ENCODE measurements around the gene PRUNE2.
"Not testable (repeated sequence)": the region's sequence is repeated elsewhere in the genome, so short reads cannot be mapped to it uniquely, and the experiment has no call there.

PRUNE2 gene

DNA sequence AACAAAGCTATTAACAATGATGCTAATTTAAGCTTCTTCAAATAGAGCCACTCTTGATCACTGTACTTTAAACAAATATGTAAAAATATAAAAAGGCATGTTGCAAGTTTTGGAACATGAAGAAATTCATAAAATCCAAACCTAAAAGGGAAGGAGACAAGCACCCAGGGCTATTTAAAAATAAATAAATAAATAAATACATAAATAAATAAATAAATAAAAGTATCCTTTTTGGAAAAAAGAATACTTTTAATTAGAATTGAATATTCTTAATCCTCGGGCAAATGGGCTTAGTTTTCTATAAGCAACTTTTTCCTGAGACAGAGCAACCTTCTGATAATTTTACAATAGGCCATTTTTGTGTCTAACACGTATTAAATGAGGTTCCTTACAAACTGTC lies 289.1 kb downstream of the PRUNE2 start:
- no peak for DNase-seq

DNA sequence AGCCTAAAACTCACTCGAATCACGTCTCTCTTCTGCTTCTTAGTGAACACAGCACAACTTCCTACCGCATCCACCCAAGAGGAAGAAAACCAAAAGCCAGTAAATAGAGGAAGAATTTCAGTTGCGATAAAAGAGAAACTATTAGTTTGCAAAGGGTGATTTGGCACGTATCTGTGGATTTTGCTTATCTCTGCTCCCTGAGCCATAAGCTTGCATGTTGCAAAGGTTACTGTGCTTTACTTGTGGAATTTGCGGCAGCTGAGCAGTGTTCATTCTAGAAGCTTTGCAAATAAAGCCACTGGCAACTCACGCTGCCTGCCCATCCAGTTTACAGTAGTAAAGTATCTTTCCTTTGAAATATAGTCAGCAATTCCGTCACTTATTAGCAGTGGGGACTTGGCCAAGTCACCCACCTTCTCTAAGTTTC lies 290.7 kb downstream of the PRUNE2 start:
- no peak for DNase-seq

DNA sequence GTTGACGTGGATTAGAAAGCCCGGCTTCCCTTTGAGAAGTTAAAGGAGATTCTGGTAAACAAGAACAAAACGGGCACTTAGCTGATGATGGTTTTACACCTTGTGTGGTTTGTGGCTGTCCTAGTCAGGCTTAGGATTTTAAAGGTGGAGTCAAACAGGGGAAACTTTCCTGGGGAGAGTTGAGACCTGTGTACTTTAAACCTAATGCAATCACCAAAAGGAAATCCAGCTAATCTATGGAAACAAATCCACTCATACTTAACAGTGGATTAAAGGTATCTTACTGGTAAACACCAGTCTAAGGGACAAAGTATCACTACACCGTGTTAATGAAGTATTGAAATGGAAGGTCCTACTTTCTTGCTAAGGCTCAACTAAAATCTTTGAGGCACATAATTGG lies 291.9 kb downstream of the PRUNE2 start:
- no peak for DNase-seq

DNA sequence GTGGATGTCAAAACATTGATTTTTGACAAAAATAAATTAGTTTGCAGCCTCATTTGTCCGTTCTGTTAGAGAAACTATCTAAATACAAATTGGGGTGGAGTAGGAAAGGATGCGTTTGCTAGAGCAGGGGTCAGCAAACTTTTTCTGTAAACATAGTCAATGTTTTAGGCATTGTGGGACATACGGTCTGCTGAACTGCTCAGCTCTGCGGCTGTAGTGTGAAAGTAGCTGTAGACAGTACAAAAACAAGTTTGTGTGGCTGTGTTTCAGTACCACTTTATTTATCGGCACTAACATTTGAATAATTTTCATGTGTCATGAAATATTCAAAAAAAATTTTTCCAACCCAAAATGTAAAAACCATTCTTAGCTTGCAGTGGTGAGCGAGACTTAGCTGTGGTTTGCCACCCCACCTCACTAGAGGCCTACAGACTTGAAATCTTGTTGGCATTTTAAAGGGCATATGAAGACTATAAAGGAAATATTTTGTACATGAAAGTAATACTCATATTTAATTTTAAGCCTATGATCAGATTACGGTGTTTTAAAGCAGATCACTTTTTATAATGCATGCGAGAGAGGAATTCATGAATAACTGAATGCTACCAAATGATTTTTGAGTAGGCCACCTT lies 292.6 kb downstream of the PRUNE2 start:
- DNase-seq = no peak

DNA sequence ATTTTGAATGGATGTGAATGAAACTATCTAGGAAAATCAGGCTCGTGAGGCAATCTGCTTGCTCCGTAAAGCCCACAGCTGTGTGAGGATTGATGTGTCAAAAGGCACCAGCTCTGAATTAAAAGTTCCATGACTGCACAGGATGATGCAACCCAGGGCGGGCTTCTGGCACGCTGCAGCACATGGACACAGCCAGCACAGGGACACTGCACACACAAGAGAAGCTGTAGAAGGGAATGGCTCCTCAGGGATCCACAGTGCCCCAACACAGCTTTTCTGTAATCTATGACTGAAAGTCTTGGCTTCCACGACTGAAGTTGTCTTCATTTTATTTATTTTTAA lies 295.9 kb downstream of the PRUNE2 start:
- DNase-seq = no peak

GRCh38 chr9:76609285-76610010 lies 296.5 kb downstream of the PRUNE2 start:
- DNase-seq = no peak

DNA sequence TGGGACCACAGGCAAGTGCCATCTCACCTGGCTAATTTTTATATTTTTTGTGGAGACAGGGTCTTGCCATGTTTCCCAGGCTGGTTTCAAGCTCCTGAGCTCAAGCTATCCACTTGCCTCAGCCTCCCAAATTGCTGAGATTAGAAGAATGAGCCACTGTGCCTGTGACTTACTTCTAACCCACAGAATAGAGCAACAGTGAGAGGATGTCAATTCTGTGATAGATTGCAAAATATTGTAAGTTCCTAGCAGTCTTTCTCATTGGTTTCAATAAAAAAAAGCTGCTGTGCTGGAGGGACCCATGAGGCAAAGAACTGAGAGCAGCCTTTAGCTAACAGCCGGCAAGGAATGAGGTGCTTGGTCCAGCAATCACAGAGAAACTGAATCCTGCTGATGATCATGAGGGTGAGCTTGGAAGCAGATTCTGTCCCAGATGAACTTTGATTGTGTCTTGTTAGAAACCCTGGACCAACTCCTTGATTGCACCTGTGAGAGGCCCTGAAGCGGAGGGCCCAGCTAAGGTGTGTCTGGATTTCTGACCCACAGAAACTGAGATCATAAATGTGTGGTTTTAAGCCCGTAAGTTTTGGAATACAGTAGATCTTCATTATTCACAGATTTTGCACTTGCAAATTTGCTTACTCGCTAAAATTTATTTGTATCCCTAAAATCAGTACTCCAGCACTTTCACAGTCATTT lies 297.2 kb downstream of the PRUNE2 start:
- no peak for DNase-seq

DNA sequence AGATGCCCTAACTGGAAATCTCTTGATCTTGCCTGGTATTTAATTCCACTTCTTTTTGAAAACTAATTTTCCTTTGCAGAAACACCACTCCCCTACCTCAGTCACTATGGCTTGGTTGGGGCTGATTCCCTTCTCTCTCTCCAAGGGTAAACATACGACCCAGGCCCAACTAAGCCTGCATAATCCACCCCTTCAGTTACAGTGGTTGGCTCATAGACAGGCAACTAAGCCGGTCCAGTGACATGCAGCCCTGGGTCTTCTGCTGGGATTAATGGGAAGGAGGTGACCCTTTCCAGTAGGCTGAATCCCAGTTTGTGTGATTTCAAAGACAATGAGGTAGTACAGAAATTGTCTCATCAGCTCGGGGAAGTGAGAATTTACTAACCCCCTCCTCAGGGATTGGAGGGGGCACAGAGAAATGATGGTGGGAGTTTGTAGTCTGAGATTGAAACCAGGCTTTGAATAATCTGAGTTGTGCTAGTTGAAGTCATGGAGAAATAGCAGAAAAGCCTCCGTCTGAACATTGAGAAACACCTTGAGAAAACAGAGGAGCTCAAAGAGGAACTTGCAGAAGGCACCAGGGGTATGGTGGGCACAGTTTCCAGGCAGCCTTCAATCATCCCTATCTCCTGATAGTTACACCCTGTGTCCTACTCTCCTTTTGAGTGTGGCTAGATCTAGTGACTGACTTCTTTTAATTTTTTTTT lies 298.0 kb downstream of the PRUNE2 start:
- DNase-seq = no peak

- no peak for DNase-seq
These were observed 300.5 kb downstream of the PRUNE2 start for GRCh38 chr9:76605321-76605900.

GRCh38 chr9:76603931-76604570 lies 301.9 kb downstream of the PRUNE2 start:
- DNase-seq = no peak

DNA sequence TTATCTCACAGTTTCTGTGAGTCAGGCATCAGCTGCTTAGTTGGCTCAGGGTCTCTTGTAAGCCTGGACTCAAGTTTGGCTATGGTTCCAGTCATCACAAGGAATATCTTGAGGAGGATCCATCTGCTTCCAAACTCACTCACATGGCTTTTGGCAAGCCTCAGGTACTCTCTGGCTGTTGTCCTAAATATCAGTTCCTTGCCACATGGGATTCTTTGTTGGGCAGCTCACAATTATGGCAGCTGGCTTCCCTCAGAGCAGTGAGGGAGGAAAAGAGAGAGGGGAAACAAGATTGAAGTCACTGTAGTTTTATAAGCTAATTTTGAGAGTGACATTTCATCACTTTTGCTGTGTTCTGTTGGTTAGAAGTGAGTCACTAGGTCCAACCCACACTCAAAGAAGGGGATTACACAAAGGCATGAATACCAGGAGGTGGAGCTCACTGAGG lies 302.4 kb downstream of the PRUNE2 start:
- no peak for DNase-seq

DNA sequence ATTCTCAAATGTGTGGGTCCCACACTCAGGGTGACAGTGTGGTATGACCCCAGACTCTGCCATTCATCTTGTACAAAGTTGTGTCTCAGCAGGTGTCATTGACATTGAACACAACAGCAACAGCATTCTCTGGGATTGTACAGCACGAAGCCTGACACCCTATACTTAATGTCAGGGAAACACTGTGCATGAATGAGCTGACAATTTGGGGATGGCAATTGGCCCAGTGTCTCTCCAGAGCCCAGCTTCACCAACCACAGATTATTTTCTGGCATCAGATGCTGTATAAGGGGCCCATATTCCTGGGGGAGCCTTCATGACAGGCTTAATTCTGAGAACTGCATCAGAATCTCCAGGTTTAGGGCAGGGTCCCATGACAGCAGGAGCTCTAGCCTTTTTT lies 303.7 kb downstream of the PRUNE2 start:
- DNase-seq = no peak

DNA sequence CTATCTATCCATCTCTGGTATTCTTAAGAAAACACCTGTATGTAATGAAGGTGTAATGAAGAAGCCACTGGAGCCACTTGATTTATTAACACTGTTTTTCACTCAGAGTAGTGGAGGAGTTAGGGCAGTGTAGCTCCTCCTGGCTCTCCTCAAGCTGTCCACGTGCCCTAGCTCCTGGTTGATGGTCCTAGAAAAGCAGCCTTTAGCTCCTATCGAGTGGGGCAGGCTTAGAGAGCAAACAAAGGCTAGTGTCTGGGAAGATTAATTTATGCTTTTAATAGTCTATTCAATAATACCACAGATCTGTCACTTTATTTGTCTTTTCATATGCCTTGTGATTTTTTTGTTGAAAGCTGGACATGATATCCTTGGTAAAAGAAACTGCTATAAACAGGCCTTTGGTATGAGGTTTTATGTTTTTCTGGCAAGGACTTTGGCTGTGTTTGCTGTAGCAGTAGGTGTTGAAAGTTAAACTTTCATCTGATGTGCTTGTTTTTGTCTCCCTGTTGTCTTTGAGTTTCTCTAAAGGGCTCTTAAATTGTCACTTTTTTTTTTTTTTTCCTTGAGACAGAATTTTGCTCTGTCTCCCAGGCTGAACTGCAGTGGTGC lies 305.8 kb downstream of the PRUNE2 start:
- DNase-seq = no peak

- no peak for DNase-seq
These were observed 306.9 kb downstream of the PRUNE2 start for GRCh38 chr9:76598981-76599380.

DNA sequence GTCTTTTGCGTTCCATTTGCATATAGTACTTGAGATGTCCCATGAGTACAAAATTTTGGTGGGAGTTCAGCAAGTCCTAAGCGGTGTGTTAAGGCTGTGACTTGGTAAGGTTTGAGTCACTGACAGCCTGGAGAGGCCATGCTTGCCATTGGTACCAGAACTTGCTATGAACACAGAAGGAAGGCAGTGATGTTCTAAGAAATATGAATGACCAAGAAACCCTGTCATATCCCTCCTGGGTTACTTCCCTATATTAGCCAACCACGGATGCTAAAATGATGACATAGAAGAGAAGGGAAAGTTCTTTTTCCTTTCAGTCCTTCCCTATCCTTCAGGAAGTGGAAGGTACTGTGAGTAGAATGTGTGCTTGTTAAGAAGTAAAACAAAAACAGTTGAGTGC lies 310.3 kb downstream of the PRUNE2 start:
- DNase-seq = no peak

DNA sequence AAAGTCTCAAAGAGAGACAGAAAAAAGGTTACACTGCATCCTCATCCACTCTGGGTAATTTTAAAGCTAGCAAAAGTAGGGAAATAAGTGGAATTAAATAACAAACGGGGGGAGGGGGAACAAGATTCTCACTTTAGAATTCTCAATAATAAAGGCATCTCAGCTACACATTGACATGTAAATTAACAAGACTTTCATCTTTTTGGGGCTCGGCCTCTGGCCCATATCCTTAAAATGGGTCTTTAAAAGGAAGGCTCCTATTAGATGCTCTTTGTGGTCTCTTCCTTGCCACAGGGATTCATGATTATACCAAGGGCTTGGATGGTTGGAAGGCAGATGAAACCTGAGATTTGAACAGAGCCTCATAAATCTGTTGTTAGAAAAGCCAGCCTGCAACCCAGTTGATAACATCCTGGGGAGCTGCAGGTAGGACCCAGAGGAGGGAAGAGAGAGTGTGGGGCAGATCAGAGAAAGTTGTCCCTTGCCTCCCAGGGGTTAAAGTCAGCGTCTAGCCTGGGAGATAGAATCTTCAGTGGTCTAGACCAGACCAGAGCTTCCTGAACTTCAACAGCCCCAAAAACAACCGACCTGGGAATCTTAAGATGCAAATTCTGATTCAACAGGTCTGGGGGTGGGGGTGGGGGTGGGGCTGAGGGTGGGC lies 311.0 kb downstream of the PRUNE2 start:
- DNase-seq = no peak

DNA sequence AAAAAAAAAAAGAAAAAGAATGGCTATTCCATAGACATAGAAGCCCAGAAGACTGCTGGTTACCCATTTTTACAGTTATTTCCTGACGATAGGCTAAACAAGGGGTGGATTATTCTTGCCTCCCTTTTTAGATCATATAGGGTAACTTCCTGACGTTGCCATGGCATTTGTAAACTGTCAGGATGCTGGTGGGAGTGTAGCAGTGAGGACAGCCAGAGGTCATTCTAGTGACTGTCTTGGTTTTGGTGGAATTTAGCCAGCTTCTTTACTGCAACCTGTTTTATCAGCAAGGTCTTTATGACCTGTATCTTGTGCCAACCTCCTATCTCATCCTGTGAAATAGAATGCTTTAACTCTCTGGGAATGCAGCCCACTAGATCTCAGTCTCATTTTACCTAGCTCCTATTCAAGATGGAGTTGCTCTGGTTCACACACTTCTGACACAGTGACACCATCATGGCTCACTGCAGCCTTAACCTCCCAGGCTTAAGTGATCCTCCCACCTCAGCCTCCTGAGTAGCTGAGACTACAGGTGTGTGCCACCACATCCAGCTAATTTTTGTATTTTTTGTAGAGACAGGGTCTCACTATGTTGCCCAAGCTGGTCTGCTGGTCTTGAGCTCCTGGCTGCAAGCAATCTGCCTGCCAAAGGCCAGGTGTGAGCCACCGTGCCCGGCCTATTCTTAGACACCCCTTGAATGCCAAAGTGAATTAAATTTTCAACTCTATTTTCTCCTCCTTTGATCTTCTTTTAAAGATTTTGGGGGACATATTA lies 311.8 kb downstream of the PRUNE2 start:
- DNase-seq = not testable (repeated sequence)

GRCh38 chr9:76592974-76593347 lies 313.0 kb downstream of the PRUNE2 start:
- DNase-seq = no peak

- DNase-seq = no peak
These were observed 313.6 kb downstream of the PRUNE2 start for GRCh38 chr9:76592091-76592973.

All from amniotic stem cell (primary cell).